Measurements from ENCODE around the gene FGFR2.

Gene FGFR2

GRCh38 chr10:121598263-121599249 lies at the start of gene FGFR2:
Gene FGFR2 (minus strand): TSS chr10:121598444. CDS start chr10:121593817, 4,627 bp downstream.
- TF ChIP-seq CTCF (IDR thresholded peaks at IDR 0.05; ENCODE audit: low read depth, low read length) = no peak
- DNase-seq (ENCODE audit: extremely low read depth, low read depth) = no peak

DNA sequence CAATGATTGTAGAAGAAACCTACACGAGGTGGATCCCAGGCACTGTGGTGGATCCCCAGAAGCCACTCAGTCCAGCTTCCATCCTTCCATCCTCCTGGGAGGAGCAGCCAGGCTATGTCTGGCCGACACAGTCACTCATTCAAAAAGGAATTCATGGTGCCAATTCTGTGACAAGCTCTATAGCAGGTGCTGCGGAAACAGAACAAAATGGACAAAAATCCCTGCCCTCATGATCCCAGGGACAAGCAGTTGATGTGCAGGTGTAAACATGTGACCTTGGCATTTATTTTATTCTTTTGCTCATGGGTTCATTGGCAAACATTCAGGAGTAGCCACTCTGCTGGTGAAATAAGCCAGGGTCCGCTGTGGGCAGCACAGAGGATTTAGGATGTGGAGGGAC lies 49.2 kb upstream of the FGFR2 start:
- DNase-seq (ENCODE audit: extremely low read depth, low read depth) = no peak
- no peak for TF ChIP-seq CTCF (IDR thresholded peaks at IDR 0.05; ENCODE audit: low read depth, low read length)

GRCh38 chr10:121645696-121646095 lies 47.5 kb upstream of the FGFR2 start:
- no peak for TF ChIP-seq CTCF (IDR thresholded peaks at IDR 0.05; ENCODE audit: low read depth, low read length)
- DNase-seq (ENCODE audit: extremely low read depth, low read depth) = no peak

- TF ChIP-seq CTCF (IDR thresholded peaks at IDR 0.05; ENCODE audit: low read depth, low read length) = no peak
- no peak for DNase-seq (ENCODE audit: extremely low read depth, low read depth)
These were observed 46.3 kb upstream of the FGFR2 start for GRCh38 chr10:121644501-121644900.

DNA sequence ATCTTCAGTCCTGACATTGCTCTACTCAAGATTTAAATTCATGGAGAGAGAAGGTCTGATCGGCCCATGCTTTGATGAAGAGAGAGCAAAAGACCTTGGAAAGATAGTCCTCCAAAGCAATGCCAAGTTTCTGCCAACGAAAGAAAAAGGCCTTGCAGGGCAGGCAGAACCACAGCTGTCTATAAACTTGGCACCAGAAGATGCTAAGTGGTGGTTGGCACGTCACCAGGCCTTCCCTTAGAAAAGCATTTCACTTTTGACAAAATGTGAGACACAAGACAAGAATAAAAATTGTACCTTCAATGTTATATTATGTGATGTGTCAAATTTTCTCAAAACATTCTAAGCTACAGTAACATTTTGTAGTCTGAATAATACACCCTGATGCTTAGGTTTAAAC lies 42.0 kb upstream of the FGFR2 start:
- no peak for DNase-seq (ENCODE audit: extremely low read depth, low read depth)
- no peak for TF ChIP-seq CTCF (IDR thresholded peaks at IDR 0.05; ENCODE audit: low read depth, low read length)

DNA sequence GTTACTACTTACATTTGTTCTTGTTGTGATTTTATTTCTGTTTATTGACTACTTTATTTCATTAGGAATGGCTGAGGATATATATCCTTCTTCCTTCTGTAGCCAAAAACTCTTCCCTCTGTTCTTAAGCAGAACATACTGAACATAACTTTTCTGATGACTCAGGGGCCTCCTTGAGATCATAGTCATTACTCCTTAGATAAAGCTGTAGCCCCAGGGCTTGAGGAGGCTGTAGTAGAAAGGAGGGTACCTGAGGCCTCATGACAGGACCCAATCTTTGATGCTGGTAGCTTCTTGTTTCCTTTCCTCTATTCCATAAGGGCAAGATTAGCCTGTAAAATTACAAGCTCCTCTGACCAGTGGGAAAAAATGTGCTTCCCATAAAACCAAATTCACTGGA lies 41.2 kb upstream of the FGFR2 start:
- no peak for TF ChIP-seq CTCF (IDR thresholded peaks at IDR 0.05; ENCODE audit: low read depth, low read length)
- no peak for DNase-seq (ENCODE audit: extremely low read depth, low read depth)

DNA sequence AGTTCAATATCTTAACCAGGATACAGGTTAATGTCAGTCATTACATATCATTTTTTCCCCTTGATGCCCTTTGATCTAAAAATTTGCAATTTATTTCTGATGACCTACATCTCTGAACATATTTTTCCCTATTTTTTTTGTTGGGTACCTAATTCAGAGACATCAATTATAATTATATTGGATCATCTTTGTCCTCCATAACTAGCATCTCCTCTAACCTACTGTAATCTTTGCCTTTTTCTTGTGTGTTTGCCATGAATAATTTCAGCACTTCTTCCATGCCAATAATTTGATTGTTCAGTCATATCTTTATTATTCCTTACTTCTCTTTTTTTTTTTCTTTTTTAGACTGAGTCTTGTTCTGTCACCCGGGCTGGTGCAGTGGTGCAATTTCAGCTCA lies 39.2 kb upstream of the FGFR2 start:
- no peak for TF ChIP-seq CTCF (IDR thresholded peaks at IDR 0.05; ENCODE audit: low read depth, low read length)
- no peak for DNase-seq (ENCODE audit: extremely low read depth, low read depth)
